ENCODE results near the gene GPR32.
"Not testable (repeated sequence)": the region's sequence is repeated elsewhere in the genome, so short reads cannot be mapped to it uniquely, and the experiment has no call there.

The GPR32 gene

DNA sequence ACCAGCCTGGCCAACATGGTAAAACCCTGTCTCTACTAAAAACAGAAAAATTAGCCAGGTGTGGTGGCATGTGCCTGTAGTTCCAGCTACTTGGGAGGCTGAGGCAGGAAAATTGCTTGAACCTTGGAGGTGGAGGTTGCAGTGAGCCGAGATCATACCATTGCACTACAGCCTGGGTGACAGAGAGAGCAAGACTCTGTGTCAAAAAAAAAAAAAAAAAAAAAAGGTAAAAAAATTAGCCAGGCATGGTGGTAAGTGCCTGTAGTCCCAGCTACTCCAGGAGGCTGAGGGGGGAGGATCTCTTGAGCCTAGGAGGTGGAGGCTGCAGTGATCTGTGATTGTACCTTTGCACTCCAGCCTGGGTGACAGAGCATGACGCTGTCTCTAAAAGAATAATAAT is at the start of gene GPR32:
GPR32 (plus strand) TSS at position 301 of the 400 bp plus-strand sequence. CDS start 137 bp downstream, outside the sequence.
- DNase-seq, result not testable (repeated sequence)

- DNase-seq, result no peak
Observed at GRCh38 chr19:50720921-50721381, 49.3 kb upstream of the GPR32 start.

GRCh38 chr19:50721441-50722137 is 48.7 kb upstream of the GPR32 start:
- no peak for DNase-seq

GRCh38 chr19:50722201-50723013 is 47.9 kb upstream of the GPR32 start:
- DNase-seq, result no peak

DNA sequence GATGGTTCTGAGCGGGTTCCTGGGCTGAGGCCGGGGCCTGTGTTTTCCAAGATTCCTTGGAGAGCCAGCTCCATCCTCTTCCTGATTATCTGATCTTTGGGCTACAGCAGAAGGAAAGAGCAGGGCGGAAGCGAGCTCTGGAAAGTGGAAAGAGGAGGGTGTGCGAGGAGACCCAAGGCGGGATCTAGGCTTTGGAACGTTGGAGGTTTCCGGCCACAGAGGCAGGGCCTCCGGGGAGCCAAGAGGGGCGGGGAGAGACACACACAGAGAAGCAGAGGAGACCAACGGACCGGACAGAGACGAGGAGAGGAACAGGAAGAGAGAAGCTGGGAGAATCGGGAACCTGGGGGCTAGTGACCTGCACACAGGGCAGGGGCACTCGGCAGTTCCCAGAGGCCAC is 47.2 kb upstream of the GPR32 start, which contains the start of gene CLEC11A:
CLEC11A (plus strand) TSS at position 296 of the 400 bp plus-strand sequence. CDS start 162 bp downstream, outside the sequence.
- DNase-seq, result no peak

GRCh38 chr19:50723735-50724521 is 46.3 kb upstream of the GPR32 start:
- no peak for DNase-seq

GRCh38 chr19:50724522-50725217 is 45.6 kb upstream of the GPR32 start:
- DNase-seq, result peak; percentile 91

DNA sequence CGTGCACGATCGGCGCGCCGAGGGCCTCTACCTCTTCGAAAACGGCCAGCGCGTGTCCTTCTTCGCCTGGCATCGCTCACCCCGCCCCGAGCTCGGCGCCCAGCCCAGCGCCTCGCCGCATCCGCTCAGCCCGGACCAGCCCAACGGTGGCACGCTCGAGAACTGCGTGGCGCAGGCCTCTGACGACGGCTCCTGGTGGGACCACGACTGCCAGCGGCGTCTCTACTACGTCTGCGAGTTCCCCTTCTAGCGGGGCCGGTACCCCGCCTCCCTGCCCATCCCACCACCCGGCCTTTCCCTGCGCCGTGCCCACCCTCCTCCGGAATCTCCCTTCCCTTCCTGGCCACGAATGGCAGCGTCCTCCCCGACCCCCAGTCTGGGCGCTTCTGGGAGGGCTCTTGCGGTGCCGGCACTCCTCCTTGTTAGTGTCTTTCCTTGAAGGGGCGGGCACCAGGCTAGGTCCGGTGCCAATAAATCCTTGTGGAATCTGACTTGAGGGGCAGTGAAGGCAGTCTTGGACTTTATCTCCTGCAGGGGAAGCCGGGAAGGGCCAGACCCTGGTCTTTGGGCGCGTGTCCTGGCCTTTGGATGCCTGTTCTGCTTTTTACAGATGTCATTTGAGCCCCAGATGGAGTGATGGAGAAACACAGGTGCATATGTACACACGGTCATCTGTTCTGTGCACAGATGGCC is 44.9 kb upstream of the GPR32 start:
- no peak for DNase-seq

DNA sequence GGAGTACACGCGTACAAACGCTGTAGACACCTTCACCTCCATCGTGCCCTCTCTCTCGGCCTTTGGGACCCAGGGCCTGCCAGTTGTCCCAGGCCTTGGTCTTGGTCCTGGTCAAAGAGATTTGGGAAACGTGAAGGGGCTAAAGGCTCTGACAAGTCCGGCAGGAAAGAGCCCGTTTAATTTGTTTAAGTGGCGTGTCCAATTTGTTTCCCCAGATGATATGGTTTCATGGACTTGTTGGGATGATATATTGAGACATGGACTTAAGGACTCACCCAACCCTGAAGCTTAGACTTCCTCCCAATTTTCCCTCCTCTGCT is 44.4 kb upstream of the GPR32 start:
- DNase-seq, result no peak

DNA sequence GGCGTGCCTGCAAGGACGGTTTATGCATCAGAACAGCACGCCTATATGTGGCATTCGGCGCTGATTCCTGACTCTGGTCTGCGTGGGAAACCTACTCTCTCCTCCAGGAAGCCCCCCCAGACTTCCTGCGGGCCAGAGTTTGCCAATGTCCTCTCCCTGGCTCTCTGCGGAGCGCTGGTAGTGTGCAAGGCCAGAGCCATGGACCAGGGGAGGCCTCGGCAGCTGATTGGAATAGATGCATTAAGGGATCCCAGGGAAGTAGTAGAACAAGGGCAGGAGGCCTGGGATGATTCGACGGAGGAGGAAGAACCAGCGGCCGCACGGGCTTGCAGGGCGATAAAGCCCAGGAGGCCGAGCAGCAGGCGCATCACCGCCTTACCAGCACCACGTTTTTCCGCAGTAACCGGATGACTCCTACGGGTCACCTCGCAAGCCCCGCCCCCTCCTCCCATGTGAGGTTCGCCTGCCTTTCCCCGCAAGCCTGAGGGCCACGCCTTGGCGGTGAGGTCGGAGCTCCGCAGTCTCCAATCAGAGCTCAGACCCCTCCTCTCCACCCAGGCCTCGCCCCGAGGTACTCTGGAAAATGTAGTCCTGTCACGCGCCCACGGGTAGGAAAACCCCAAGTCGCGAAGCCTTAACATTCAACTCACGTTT is 42.1 kb upstream of the GPR32 start:
- peak; percentile 62 for DNase-seq

GRCh38 chr19:50729894-50730293 is 40.4 kb upstream of the GPR32 start:
- no peak for DNase-seq

- no peak for DNase-seq
Observed at GRCh38 chr19:50735869-50736268, 34.4 kb upstream of the GPR32 start.

DNA sequence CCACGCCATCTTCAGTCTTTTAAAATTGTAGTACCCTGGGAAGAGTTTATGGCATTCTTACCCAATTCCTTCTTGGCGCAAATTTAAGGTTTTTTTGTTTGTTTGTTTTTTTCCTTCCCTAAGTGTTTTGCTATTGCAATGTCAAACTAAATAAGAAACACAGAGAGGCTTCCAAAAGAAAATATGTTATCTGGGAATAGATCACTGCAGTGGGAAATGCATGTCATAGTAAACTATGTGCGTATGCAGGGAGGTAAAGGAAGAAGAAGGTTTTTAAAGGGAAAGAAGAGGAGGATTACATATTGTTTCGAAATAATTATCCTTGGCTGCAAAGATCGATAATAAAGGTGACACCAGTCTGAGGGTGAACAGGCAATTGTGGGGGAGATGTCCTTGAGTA is 33.9 kb upstream of the GPR32 start:
- no peak for DNase-seq

GRCh38 chr19:50739132-50739913 is 30.9 kb upstream of the GPR32 start:
- no peak for DNase-seq

DNA sequence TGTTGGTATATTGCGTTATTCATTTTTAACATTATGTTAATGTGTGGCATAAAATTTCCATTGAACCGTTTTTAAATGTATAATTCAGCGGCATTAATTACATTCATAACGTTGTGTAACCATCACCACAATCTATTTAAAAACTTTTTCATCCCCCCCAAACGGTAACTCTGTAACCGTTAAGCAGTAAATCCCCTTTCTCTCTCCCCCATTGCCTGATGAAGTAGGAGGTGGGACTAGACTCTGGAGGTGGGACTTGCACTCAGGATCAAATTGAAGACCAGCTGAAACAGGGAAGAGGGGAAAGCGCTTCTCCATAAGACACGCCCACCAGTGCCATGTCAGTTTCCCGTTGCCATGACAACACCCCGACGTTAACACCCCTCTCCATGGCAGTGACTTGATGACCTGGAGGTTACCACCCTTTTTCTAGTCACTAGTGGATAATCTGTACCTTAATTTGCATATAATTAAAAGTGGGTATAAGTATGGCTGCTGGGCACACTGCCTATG is 30.3 kb upstream of the GPR32 start:
- DNase-seq, result no peak

DNA sequence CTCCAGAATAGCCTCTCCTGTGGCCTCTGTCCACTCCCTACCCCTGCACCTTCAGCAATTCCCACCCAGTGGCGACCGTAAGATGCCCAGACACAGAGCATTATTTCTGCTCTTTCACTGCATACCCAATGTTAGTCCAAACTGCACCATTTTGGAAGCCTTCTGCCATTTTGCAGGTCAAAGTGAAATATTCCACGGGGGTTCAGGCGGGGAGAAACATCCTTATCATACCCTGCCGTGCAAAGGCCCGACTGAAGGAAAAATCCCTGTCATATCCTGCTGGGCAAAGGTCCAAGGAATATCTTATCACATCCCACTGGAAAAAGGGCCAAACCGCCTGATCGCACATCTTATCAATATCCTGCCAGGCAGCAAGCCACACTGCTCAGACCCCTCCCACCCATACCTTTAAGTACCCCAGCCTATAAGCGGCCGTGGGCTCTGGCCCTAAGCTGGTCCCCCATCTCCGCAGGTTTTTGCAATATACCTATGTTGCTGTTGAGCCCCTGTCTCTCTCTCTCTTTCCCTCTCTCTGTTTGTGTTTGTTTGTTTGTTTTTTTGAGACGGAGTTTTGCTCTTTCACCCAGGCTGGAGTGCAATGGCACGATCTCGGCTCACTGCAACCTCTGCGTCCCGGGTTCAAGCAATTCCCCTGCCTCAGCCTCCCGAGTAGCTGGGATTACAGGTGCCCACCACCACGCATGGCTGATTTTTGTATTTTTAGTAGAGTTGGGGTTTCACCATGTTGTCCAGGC is 28.9 kb upstream of the GPR32 start:
- no peak for DNase-seq

DNA sequence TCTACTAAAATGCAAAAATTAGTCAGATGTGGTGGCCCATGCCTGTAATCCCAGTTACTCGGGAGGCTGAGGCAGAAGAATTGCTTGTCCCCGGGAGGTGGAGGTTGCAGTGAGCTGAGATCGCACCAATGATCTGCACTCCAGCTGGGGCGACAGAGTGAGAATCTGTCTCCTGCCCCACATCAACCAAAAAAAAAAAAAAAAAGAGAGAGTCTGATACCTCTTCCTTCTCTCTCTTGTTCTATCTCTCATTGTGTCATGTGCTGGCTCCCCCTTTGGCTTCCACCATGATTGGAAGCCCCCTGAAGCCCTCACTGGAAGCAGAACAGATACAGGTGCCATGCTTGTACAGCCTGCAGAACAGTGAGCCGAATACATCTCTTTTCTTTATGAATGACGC is 26.7 kb upstream of the GPR32 start:
- no peak for DNase-seq

DNA sequence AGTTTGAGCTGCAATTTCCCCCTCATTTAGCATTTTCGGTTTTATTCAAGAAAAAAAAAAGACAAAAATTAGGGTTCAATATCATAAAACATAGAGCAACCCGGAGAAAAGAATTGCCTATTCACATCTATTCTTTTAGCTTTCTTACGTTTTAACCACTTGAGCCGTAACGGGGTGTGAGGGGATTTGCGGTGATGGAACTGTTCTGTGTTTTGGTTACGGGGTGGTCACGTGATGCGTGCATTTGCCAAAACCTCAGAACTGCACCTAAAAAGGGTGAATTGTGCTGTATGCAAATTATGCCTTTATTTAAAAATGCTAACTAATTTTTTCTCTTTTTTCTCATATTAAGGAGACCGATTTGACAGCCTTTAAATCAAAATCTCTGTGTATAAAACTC is 25.0 kb upstream of the GPR32 start:
- no peak for DNase-seq

GRCh38 chr19:50747141-50747540 is 23.1 kb upstream of the GPR32 start:
- not testable (repeated sequence) for DNase-seq

DNA sequence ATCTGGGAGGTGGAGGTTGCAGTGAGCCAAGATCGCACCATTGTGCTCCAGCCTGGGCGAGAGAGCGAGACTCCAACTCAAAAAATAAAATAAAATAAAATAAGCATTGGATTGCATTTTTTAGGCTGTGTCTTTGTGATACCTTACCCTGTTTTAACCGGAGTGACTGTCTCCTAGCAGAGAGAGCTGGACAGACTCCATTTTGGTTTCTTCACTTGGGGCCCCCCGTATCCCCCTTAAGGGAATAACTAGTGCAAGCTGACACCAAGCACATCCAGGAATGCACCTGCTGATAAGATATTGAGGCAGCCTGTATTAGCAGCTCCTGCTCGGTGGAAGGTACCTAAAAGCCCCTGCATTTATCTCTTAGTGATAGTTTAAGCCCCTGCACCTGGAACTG is 20.8 kb upstream of the GPR32 start:
- DNase-seq, result no peak
